ENCODE results near the gene ERCC1. TPM values are rescaled to one million over a fixed set of nuclear protein-coding genes. Genes with fewer than 3 reads are reported as not detected.
A peak's percentile ranks its signal among the peaks of the same experiment; 100 is the strongest.

Gene ERCC1
- total and polyA plus RNA-seq, 2 of the 13 experiments (the other 11 are each of a cell fraction or from before 2014, with no cell fraction given) = 40.0 to 66.4 TPM

DNA sequence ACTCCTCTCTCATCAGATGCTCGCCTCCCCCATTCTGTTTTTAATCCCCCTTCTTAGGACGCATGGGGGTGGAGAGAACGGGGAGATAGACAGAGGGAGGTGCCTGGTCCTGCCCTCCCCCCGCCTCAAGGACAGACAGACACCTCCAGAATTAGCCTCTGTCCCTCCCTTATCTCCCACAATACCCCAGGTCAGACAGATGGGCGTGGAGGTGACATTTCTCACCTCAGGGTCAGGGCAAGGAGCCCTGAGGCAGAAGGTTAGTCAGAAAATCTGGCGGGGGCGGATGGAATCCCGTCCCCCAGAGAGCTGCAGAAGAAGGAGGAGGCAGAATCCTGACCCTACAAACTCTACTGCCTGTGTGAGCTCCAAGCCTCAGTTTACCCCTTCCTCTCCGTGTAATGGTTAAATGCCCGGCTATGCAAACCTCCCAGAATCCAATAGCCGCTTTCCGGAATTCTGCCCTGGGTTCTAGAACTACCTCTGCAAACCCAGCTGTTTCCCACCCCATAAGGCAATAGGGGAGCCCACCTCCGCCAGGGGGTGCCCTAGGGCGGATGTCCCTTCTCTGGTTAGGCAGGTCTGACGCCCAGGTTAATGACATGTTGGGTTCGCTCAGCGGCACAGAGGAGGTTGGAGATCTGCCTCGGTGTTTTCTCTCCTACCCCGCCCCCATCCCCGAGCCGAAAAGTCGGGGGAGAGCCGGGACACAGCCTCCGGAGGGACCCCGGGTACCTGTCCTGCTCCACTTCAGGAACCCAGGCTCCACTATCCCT lies 19.7 kb downstream of the ERCC1 start (continued):
- no peak for TF ChIP-seq ZNF562 (CRISPR knock-in tag; IDR thresholded peaks at IDR 0.05; ENCODE audit: borderline replicate concordance)
- TF ChIP-seq ZNF841 (CRISPR knock-in tag; IDR thresholded peaks at IDR 0.05; ENCODE audit: borderline replicate concordance) = no peak
- TF ChIP-seq, protein P1, sequence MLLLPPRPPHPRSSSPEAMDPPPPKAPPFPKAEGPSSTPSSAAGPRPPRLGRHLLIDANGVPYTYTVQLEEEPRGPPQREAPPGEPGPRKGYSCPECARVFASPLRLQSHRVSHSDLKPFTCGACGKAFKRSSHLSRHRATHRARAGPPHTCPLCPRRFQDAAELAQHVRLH (CRISPR knock-in tag; IDR thresholded peaks at IDR 0.05; ENCODE audit: borderline replicate concordance, low read depth) = no peak
- no peak for TF ChIP-seq TOPORS (CRISPR knock-in tag; IDR thresholded peaks at IDR 0.05)
- TF ChIP-seq, protein P2, sequence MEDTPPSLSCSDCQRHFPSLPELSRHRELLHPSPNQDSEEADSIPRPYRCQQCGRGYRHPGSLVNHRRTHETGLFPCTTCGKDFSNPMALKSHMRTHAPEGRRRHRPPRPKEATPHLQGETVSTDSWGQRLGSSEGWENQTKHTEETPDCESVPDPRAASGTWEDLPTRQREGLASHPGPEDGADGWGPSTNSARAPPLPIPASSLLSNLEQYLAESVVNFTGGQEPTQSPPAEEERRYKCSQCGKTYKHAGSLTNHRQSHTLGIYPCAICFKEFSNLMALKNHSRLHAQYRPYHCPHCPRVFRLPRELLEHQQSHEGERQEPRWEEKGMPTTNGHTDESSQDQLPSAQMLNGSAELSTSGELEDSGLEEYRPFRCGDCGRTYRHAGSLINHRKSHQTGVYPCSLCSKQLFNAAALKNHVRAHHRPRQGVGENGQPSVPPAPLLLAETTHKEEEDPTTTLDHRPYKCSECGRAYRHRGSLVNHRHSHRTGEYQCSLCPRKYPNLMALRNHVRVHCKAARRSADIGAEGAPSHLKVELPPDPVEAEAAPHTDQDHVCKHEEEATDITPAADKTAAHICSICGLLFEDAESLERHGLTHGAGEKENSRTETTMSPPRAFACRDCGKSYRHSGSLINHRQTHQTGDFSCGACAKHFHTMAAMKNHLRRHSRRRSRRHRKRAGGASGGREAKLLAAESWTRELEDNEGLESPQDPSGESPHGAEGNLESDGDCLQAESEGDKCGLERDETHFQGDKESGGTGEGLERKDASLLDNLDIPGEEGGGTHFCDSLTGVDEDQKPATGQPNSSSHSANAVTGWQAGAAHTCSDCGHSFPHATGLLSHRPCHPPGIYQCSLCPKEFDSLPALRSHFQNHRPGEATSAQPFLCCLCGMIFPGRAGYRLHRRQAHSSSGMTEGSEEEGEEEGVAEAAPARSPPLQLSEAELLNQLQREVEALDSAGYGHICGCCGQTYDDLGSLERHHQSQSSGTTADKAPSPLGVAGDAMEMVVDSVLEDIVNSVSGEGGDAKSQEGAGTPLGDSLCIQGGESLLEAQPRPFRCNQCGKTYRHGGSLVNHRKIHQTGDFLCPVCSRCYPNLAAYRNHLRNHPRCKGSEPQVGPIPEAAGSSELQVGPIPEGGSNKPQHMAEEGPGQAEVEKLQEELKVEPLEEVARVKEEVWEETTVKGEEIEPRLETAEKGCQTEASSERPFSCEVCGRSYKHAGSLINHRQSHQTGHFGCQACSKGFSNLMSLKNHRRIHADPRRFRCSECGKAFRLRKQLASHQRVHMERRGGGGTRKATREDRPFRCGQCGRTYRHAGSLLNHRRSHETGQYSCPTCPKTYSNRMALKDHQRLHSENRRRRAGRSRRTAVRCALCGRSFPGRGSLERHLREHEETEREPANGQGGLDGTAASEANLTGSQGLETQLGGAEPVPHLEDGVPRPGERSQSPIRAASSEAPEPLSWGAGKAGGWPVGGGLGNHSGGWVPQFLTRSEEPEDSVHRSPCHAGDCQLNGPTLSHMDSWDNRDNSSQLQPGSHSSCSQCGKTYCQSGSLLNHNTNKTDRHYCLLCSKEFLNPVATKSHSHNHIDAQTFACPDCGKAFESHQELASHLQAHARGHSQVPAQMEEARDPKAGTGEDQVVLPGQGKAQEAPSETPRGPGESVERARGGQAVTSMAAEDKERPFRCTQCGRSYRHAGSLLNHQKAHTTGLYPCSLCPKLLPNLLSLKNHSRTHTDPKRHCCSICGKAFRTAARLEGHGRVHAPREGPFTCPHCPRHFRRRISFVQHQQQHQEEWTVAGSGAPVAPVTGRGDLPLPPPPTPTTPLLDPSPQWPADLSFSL (CRISPR knock-in tag; IDR thresholded peaks at IDR 0.05) = no peak
- TF ChIP-seq NR2F6 (IDR thresholded peaks at IDR 0.05) = 0 out of 2 replicates have a peak, but pooled peaks have one; percentile 29
- TF ChIP-seq NR2F6 (CRISPR knock-in tag; IDR thresholded peaks at IDR 0.05) = no peak
